ENCODE measurements around the gene NRSN2. TPM values are rescaled to one million over a fixed set of nuclear protein-coding genes. Genes with fewer than 3 reads are reported as not detected.

The NRSN2 gene
- total RNA-seq, 4 donors from 2014 or later = 1.3 to 4.7 (median 2.2) TPM

DNA sequence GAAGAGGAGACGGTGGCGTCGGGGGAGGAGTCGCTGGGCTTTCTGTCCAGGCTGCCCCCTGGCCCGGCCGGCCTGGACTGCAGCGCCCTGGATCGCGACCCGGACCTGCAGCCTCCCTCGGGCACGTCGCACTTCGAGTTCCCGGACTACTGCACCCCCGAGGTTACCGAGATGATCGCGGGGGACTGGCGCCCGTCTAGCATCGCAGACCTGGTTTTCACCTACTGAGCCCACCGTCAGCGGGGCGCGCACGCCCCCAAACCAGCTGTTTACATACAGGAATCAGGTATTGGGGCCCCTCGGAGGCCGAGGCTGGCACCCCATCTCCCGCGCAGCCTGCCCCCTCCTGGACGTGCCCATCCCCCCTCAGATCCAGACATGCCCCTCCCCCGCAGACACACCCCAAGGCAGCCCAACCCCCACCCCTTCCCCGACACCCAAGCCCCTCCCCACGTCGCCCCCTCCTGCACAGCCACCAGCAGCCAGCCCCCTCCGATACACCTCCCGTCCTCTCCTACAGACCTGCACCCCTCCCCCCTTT, 20.2 kb upstream of the NRSN2 start:
- intact Hi-C loops (cut with DNase I; ENCODE audit: low total_unique reads) (loop anchor here (5.0 to 10.0 kb wide), 2 partner anchors 119 to 798 kb away; no protein-coding TSS in a partner anchor), in situ Hi-C loops (cut with MboI; ENCODE audit: low sequenced_read_pairs in 4 of 4) (no loop called here)
- Histone ChIP-seq H3K27ac (peak overlapping the region; percentile 62 to 93 (median 72)), H3K4me1 (peaks cover 5% of the 10 kb centered on the region in 2 donors), H3K36me3 (no peaks in the 10 kb centered on the region), H3K9me3 (no peaks in the 10 kb centered on the region), H3K27me3 (peaks cover 0 to 7% (median 2%) of the 10 kb centered on the region in 3 donors), H3K4me3 (peak overlapping the region; percentile 51 to 71 (median 64))
- ATAC-seq (no peak), DNase-seq (no peak)
- TF ChIP-seq, protein P1, sequence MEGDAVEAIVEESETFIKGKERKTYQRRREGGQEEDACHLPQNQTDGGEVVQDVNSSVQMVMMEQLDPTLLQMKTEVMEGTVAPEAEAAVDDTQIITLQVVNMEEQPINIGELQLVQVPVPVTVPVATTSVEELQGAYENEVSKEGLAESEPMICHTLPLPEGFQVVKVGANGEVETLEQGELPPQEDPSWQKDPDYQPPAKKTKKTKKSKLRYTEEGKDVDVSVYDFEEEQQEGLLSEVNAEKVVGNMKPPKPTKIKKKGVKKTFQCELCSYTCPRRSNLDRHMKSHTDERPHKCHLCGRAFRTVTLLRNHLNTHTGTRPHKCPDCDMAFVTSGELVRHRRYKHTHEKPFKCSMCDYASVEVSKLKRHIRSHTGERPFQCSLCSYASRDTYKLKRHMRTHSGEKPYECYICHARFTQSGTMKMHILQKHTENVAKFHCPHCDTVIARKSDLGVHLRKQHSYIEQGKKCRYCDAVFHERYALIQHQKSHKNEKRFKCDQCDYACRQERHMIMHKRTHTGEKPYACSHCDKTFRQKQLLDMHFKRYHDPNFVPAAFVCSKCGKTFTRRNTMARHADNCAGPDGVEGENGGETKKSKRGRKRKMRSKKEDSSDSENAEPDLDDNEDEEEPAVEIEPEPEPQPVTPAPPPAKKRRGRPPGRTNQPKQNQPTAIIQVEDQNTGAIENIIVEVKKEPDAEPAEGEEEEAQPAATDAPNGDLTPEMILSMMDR (IDR thresholded peaks at IDR 0.05 in 4 of 5, conservative IDR thresholded peaks at IDR 0.05 in 1 of 5) = no peak
- TF ChIP-seq POLR2A (IDR thresholded peaks at IDR 0.05) = no peak

DNA sequence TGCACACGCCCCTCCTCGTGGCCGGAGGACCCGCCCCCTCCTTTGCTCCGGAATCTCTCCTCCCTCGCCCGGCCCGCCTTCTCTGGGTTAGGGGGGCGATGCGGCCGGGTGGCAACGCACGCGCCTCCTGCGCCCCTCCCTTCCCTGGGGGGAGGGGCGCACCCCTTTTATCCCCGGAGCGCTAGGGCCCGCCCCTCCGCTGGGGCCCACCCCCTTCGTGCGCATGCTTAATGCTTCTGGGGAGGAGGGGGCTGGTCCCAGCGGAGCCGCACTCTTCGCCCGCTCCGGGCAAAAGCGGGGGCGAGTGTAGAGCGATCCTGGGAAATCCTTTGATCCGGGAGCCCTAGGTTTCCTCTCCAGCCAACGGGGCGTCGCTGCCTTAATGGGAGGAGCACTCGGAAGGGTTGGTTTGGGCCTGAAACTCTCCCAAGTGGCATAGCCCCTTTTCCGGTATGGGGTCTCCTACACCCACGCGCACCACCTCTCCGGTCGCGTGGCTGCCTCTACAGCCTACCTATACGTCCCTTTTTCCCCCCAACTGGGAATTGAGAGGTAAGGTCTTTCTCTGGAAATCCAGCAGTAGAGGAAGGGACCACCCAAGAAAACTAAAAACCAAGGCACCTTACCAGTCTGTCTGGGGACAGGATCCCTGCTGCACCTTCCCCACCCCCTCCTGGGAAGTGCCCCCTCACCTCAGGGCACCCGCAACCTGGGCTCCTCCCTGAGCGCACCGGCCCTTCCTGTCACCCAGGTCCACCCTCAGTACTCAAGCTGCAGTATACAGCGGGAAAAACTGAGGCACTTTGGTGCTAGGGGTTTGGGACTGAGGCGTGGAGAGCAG, 19.5 kb upstream of the NRSN2 start:
- H3K4me1 ChIP-seq = peaks cover 5% of the 10 kb centered on the region in 2 donors
- intact Hi-C loops (cut with DNase I; ENCODE audit: low total_unique reads) = loop anchor here (5.0 to 10.0 kb wide), 2 partner anchors 120 to 797 kb away; no protein-coding TSS in a partner anchor
- in situ Hi-C loops (cut with MboI; ENCODE audit: low sequenced_read_pairs in 4 of 4) = no loop called here

DNA sequence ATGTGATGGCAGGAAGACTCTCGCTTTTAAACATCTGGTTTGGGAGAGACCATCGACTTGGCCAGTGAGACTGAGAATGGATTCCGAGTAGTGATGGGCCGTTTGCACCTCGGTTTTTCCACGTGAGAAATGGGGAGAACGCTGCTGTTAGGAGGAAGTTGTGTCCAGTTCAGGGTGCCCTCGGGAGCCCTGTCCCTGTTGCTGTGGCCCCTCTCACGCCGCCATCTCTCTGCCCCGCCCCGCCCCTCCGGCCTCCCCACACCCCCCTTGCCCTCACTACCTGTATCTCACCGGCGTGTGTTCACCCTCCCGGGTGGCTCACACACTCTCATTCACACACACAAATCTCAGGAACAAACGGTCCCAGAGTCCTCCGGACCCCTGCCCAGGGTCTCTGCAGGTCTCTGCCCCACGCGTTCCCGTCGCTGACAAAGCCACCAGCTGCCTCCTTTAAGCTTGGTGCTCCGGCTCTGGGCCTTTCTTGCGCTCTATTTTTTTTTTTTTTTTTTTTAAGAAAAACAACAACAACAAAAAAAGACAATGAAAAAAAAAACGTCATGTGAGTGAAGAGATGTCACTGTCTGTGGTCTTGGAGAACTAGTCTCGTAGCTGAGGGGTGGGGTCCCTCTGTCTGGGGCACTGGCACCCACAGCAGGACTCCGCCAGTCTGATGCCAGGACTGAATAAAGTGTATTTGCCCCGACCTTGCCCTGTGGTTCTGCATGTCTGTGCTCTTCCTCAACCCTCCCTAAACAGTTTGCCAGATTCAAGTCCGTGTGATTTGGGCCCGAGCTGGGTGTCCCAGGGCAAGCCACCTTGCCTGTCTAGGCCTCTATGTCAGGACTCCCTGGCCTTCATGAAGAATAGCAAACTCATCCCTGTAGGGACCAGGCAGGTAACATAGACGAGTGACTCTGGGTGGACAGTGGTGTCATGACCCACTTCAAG, 18.6 kb upstream of the NRSN2 start:
- TF ChIP-seq, protein P1 (IDR thresholded peaks at IDR 0.05 in 4 of 5, conservative IDR thresholded peaks at IDR 0.05 in 1 of 5) = no peak
- TF ChIP-seq POLR2A (IDR thresholded peaks at IDR 0.05) = no peak
- Histone ChIP-seq H3K27ac (peak overlapping the region; percentile 56 to 93 (median 62)), H3K36me3 (no peaks in the 10 kb centered on the region), H3K27me3 (peaks cover 0 to 7% (median 2%) of the 10 kb centered on the region in 3 donors), H3K4me1 (peaks cover 5% of the 10 kb centered on the region in 2 donors), H3K4me3 (no peak overlapping the region), H3K9me3 (no peaks in the 10 kb centered on the region)
- intact Hi-C loops (cut with DNase I; ENCODE audit: low total_unique reads) = loop anchor here (5.0 to 10.0 kb wide), 2 partner anchors 121 to 796 kb away; no protein-coding TSS in a partner anchor
- in situ Hi-C loops (cut with MboI; ENCODE audit: low sequenced_read_pairs in 4 of 4) = no loop called here
- ATAC-seq (no peak), DNase-seq (no peak)

More for the DNA sequence above, 19.5 kb upstream of the NRSN2 start:
- no peaks in the 10 kb centered on the region for H3K9me3 ChIP-seq
- DNase-seq = peak; percentile 26
- peak overlapping the region; percentile 51 to 71 (median 64) for H3K4me3 ChIP-seq
- H3K36me3 ChIP-seq = no peaks in the 10 kb centered on the region
- no peak for ATAC-seq
- H3K27ac ChIP-seq = peak overlapping the region; percentile 56 to 93 (median 62)
- peaks cover 0 to 7% (median 2%) of the 10 kb centered on the region in 3 donors for H3K27me3 ChIP-seq
- peak in 1 of 2 donors; percentile 13 for TF ChIP-seq POLR2A (IDR thresholded peaks at IDR 0.05)
- TF ChIP-seq, protein P1 (IDR thresholded peaks at IDR 0.05 in 4 of 5, conservative IDR thresholded peaks at IDR 0.05 in 1 of 5) = no peak

DNA sequence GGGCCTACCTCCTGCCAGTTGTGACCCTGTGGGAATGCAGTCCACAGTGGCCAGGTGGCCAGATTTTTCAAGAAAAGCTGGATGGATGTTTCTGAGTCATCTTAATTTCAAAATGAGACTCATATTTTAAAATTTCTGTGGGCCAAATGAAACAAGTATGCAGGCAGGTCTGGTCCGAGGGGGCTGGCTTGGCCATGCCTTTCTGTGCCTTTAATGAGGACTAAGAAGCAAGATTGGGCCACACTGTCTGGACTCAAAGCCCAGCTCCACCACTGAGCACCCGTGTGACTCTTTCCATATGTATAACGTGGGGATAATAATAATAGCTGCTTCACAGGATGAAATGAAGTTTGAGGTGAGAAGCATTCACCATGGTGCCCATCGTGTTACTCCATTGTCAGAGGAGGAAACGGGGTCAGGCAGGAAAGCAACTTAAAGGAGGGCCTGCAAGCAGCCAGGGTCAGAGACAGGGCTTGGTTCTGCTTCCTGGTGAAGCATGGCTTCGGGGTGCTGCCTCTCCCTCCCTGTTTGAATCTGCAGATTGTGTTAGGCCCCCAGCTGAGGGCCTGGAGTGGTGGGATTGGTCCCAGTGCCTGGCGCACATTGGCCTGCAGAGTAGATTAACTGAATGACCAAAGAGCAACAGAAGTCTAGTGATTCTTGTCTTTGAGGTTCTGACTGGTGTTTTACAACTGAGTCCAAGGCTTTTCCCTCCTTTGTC, 17.8 kb upstream of the NRSN2 start:
- H3K9me3 ChIP-seq = no peaks in the 10 kb centered on the region
- peaks cover 0 to 7% (median 2%) of the 10 kb centered on the region in 3 donors for H3K27me3 ChIP-seq
- no peaks in the 10 kb centered on the region for H3K36me3 ChIP-seq
- H3K4me3 ChIP-seq = no peak overlapping the region
- H3K4me1 ChIP-seq = peaks cover 5% of the 10 kb centered on the region in 2 donors
- intact Hi-C loops (cut with DNase I; ENCODE audit: low total_unique reads) = loop anchor here (5.0 to 10.0 kb wide), 2 partner anchors 122 to 796 kb away; no protein-coding TSS in a partner anchor
- H3K27ac ChIP-seq = no peak overlapping the region
- DNase-seq = no peak
- no peak for TF ChIP-seq POLR2A (IDR thresholded peaks at IDR 0.05)
- TF ChIP-seq, protein P1 (IDR thresholded peaks at IDR 0.05 in 4 of 5, conservative IDR thresholded peaks at IDR 0.05 in 1 of 5) = no peak
- no peak for ATAC-seq
- in situ Hi-C loops (cut with MboI; ENCODE audit: low sequenced_read_pairs in 4 of 4) = no loop called here

Data from gastrocnemius medialis (tissue), 4 donors.